HEK293T (cell line): ENCODE results near the gene EXTL1.

Experiments
- ARNT ChIP-seq: fragments of 450-650 bp; IDR thresholded peaks from 2 replicates; pipeline ENCODE4 v1.6.1; 2017; ENCODE audit warnings: mild to moderate bottlenecking
- BHLHE40 ChIP-seq: fragments of 450-650 bp; IDR thresholded peaks from 2 replicates; pipeline ENCODE4 v1.6.1; 2016; ENCODE audit warnings: mild to moderate bottlenecking, moderate library complexity, borderline replicate concordance
- ELF4 ChIP-seq: fragments of 450-650 bp; IDR thresholded peaks from 2 replicates; pipeline ENCODE4 v1.6.1; 2017; ENCODE audit warnings: antibody characterized with exemption
- FOXM1 ChIP-seq: fragments of 450-650 bp; IDR thresholded peaks from 2 replicates; pipeline ENCODE4 v1.6.1; 2017; ENCODE audit warnings: mild to moderate bottlenecking, borderline replicate concordance
- NFRKB ChIP-seq: fragments of 450-650 bp; IDR thresholded peaks from 2 replicates; pipeline ENCODE4 v1.6.1; 2016; ENCODE audit warnings: mild to moderate bottlenecking, moderate library complexity
- SP1 ChIP-seq: fragments of 450-650 bp; IDR thresholded peaks from 2 replicates; pipeline ENCODE4 v1.6.1; 2017

DNA sequence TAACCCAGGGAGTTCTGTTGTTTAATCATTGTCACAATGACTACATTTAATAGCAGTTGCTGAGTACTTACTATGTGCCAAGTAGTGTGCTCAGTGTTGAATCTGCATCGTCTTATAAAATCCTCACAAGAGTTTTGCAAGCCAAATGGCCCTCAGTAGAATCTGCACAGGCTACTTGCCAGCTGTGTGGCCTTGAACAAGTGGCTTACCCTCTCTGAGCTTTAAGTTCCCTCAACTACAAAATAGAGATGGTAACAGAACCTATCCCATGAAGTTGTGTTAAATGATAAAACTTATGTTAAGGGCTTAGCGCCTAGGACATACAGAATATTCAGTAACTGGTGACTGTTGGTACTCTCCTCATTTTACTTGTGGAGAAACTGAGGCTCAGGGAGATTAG is 33.5 kb downstream of the EXTL1 start:
- TF ChIP-seq ELF4 = no peak
- TF ChIP-seq FOXM1 = no peak
- no peak for TF ChIP-seq SP1
- TF ChIP-seq BHLHE40 = no peak
- no peak for TF ChIP-seq ARNT
- TF ChIP-seq NFRKB = no peak
